Caco-2 (cell line): ENCODE data around the gene CDKN1A. TPM values are rescaled to one million over a fixed set of nuclear protein-coding genes. Genes with fewer than 3 reads are reported as not detected.
"Not testable (repeated sequence)": the region's sequence is repeated elsewhere in the genome, so short reads cannot be mapped to it uniquely, and the experiment has no call there.

Experiments used
- BruUV-seq: library from RNA; stranded (reverse); fragments of 400-500 nt; replicated peaks from 2 replicates; lab custom pipeline; 2021; lab: Mats Ljungman, UMichigan
- CTCF ChIA-PET: fragments of 300-600 bp; sonication (Branson Sonifier 250); formaldehyde crosslinking; loops from one replicate; lab custom pipeline; 2022; ENCODE audit warnings: antibody characterized with exemption; lab: Charles Lee
- POLR2A ChIA-PET: fragments of 300-600 bp; sonication (Branson Sonifier 250); formaldehyde crosslinking; loops from one replicate; lab custom pipeline; 2022; ENCODE audit warnings: antibody characterized with exemption; lab: Charles Lee
- DNase-seq, 2 experiments: peaks; one replicate each; pipeline versions ENCODE4 v3.0.0 to v3.0.0-alpha.2; 2020 to 2022
- H3K27me3 ChIP-seq: replicated peaks from 2 replicates; pipeline ENCODE4 v1.6.0; 2011; ENCODE audit warnings: low read length; ENCODE audit not compliant: control insufficient read depth, insufficient read depth
- H3K36me3 ChIP-seq: 2 replicates; pipeline ENCODE4 v1.5.1; 2011; ENCODE audit warnings: low read length; ENCODE audit not compliant: control insufficient read depth, insufficient read depth
- H3K4me1 ChIP-seq: fragments of 250-450 bp; sonication (Bioruptor Pico); 2 replicates; pipeline ENCODE4 v1.5.1; 2020; ENCODE audit warnings: mild to moderate bottlenecking
- H3K4me3 ChIP-seq: 2 replicates; pipeline ENCODE4 v1.5.1; 2011; ENCODE audit warnings: low read depth, mild to moderate bottlenecking, control low read depth, low read length
- H3K9me3 ChIP-seq: fragments of 250-450 bp; sonication (Bioruptor Pico); 2 replicates; pipeline ENCODE4 v1.5.1; 2020; ENCODE audit warnings: mild to moderate bottlenecking, moderate library complexity
- H3K27ac Mint-ChIP-seq: one replicate; pipeline ENCODE4 v1.8.0; 2022; ENCODE audit warnings: mixed read lengths; ENCODE audit not compliant: unreplicated experiment
- H3K27me3 Mint-ChIP-seq: one replicate; pipeline ENCODE4 v1.8.0; 2022; ENCODE audit warnings: mixed read lengths; ENCODE audit not compliant: insufficient read depth, unreplicated experiment
- H3K36me3 Mint-ChIP-seq: one replicate; pipeline ENCODE4 v1.8.0; 2022; ENCODE audit warnings: mild to moderate bottlenecking, mixed read lengths; ENCODE audit not compliant: insufficient read depth, unreplicated experiment
- H3K4me1 Mint-ChIP-seq: one replicate; pipeline ENCODE4 v1.8.0; 2022; ENCODE audit warnings: low read depth, mixed read lengths; ENCODE audit not compliant: unreplicated experiment
- H3K4me3 Mint-ChIP-seq: one replicate; pipeline ENCODE4 v1.8.0; 2022; ENCODE audit warnings: mild to moderate bottlenecking, moderate library complexity, mixed read lengths; ENCODE audit not compliant: unreplicated experiment
- H3K9me3 Mint-ChIP-seq: one replicate; pipeline ENCODE4 v1.8.0; 2022; ENCODE audit warnings: mixed read lengths; ENCODE audit not compliant: unreplicated experiment
- intact Hi-C: fragments of 100-400 bp; cut with micrococcal nuclease; formaldehyde crosslinking; loops from one replicate; pipeline ENCODE4 v1.10.0; 2022; ENCODE audit not compliant: unreplicated experiment
- total RNA-seq: library from RNA; stranded (reverse); gene quantifications from 2 replicates; pipeline ENCODE4 v1.2.3, GENCODE V29; 2022
- TF ChIP-seq, protein P1 (sequence below), 2 experiments: fragments of 200-600 bp in 1 of 2; IDR thresholded peaks; 1 replicate in 1 of 2; 2 replicates in 1 of 2; pipeline versions ENCODE4 v1.5.1 to v1.8.0; 2011 to 2022; ENCODE audit warnings: antibody characterized with exemption in 1 of 2, control low read depth in 1 of 2, inconsistent platforms in 1 of 2, low read depth in 1 of 2, low read length in 1 of 2, mild to moderate bottlenecking in 1 of 2, moderate library complexity in 1 of 2; ENCODE audit not compliant: insufficient read depth in 1 of 2, severe bottlenecking in 1 of 2, unreplicated experiment in 1 of 2

Gene CDKN1A
- total RNA-seq, 1 experiment from 2014 or later = 3.0 TPM

DNA sequence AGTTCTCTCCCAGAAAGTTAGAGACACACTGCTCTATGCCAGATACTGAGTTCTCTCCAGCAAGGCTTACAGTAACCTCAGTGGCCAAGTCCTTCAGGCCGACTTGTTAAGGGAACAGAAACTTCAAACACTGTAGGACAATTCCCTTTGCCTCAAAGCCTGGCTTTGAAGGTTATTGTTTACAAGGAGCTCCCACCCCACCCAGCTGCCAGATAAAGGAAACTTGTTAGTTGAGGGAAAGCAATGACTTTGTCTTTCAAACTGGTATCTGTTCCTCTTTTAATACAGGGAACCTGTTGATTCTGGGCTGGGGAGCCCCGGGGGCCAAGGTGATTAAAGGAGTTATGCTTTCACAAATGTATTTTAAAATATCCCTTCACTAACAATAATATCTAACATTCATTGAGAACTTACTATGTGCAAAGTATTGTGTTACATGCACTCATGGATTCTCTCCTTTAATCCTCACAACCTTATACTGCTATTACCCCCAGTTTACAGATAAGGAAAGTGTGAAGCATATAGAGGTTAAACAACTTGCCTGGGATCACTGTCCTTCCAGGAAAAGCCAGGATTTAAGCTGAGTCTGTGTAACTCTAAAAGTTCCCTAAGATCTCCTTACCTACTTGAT is 27.6 kb upstream of the CDKN1A start:
- Histone ChIP-seq H3K36me3 (no peaks in the 10 kb centered on the region), H3K27me3 (no peaks in the 10 kb centered on the region), H3K9me3 (no peaks in the 10 kb centered on the region), H3K4me3 (no peak overlapping the region), H3K4me1 (no peaks in the 10 kb centered on the region; the same call in none of the 2 replicates)
- peak in 1 of 2 experiments; percentile 30 for DNase-seq
- Mint-ChIP-seq H3K27me3 (peaks cover 4% of the 10 kb centered on the region), H3K36me3 (no peaks in the 10 kb centered on the region), H3K4me1 (peaks cover 6% of the 10 kb centered on the region), H3K4me3 (no peak overlapping the region), H3K9me3 (no peaks in the 10 kb centered on the region), H3K27ac (no peak overlapping the region)
- POLR2A ChIA-PET = interaction anchor here (0.6 to 1.1 kb wide), 2 partner anchors 18 to 28 kb away, joined by 3 to 5 read pairs; partner anchors contain the start of gene CDKN1A
- TF ChIP-seq, protein P1, sequence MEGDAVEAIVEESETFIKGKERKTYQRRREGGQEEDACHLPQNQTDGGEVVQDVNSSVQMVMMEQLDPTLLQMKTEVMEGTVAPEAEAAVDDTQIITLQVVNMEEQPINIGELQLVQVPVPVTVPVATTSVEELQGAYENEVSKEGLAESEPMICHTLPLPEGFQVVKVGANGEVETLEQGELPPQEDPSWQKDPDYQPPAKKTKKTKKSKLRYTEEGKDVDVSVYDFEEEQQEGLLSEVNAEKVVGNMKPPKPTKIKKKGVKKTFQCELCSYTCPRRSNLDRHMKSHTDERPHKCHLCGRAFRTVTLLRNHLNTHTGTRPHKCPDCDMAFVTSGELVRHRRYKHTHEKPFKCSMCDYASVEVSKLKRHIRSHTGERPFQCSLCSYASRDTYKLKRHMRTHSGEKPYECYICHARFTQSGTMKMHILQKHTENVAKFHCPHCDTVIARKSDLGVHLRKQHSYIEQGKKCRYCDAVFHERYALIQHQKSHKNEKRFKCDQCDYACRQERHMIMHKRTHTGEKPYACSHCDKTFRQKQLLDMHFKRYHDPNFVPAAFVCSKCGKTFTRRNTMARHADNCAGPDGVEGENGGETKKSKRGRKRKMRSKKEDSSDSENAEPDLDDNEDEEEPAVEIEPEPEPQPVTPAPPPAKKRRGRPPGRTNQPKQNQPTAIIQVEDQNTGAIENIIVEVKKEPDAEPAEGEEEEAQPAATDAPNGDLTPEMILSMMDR (IDR thresholded peaks at IDR 0.05; ENCODE audit: insufficient read depth in 1 of 2, low read depth in 1 of 2, low read length in 1 of 2, severe bottlenecking in 1 of 2, unreplicated experiment in 1 of 2) = no peak
- BruUV-seq = no TSS peak
- intact Hi-C loops = loop anchor here (2.0 kb wide), 1 partner anchor 28 kb away; the partner anchor contains the start of gene CDKN1A
- CTCF ChIA-PET = interaction anchor here (0.6 kb wide), 2 partner anchors 31 to 72 kb away, joined by 3 read pairs; no protein-coding TSS in a partner anchor

DNA sequence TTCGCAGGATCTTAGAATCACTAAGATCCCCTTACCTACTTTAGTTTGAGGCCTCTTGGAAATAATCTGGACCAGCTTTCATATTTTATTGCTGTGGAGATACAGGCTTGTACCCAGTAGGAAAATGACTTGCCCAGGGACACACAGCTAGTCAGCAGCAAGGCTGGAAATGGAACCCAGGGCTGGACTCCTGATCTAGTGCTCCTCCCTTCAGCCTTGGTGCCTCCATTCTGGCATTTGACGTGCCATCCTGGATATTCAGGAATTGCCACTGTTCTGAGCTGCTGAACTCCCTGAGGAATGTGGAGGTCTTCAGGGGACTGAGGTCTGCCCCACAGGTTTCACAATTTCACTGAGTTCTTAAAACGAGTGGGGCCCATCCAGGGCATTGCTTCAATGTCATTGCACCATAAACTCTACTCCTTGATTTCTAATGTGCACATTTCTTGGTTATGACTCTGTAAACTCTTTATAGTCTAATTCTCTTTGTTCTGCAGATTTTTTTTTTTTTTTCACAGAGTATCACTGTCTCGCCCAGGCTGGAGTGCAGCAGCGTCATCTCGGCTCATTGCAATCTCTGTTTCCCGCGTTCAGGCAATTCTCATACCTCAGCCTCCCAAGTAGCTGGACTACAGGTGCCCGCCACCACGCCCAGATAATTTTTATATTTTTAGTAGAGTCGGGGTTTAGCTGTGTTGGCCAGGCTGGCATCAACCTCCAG is 26.7 kb upstream of the CDKN1A start:
- Histone ChIP-seq H3K4me1 (no peaks in the 10 kb centered on the region; the same call in none of the 2 replicates), H3K9me3 (no peaks in the 10 kb centered on the region), H3K4me3 (no peak overlapping the region), H3K27me3 (no peaks in the 10 kb centered on the region), H3K36me3 (no peaks in the 10 kb centered on the region)
- Mint-ChIP-seq H3K4me1 (peaks cover 6% of the 10 kb centered on the region), H3K9me3 (no peaks in the 10 kb centered on the region), H3K27me3 (peaks cover 4% of the 10 kb centered on the region), H3K4me3 (no peak overlapping the region), H3K27ac (no peak overlapping the region), H3K36me3 (no peaks in the 10 kb centered on the region)
- CTCF ChIA-PET = interaction anchor here (0.6 kb wide), 1 partner anchor 32 kb away, joined by 3 read pairs; no protein-coding TSS in a partner anchor
- BruUV-seq = no TSS peak
- POLR2A ChIA-PET = interaction anchor here (0.6 to 1.1 kb wide), 2 partner anchors 19 to 27 kb away, joined by 3 to 5 read pairs; partner anchors contain the start of gene CDKN1A
- intact Hi-C loops = loop anchor here (2.0 kb wide), 1 partner anchor 27 kb away; the partner anchor contains the start of gene CDKN1A
- TF ChIP-seq, protein P1 (IDR thresholded peaks at IDR 0.05; ENCODE audit: insufficient read depth in 1 of 2, low read depth in 1 of 2, low read length in 1 of 2, severe bottlenecking in 1 of 2, unreplicated experiment in 1 of 2) = no peak
- DNase-seq = no peak

DNA sequence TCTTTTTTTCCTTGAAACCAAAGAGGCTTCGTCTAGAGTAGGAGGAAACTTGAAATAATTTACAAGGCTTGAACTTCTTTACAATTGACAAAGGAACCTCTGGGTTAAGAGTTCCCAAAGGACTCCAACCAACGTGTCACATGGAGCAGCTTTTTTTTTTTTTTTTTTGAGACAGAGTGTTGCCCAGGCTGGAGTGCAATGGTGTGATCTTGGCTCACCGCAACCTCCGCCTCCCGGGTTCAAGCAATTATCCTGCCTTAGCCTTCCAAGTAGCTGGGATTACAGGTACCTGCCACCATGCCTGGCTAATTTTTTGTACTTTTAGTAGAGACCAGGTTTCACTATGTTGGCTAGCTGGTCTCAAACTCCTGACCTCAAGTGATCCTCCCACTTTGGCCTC is 24.0 kb upstream of the CDKN1A start:
- intact Hi-C loops, H3K27ac Mint-ChIP-seq, H3K9me3 Mint-ChIP-seq, H3K27me3 Mint-ChIP-seq, H3K4me1 ChIP-seq, CTCF ChIA-PET, H3K36me3 Mint-ChIP-seq, H3K36me3 ChIP-seq, POLR2A ChIA-PET, H3K27me3 ChIP-seq, H3K9me3 ChIP-seq, DNase-seq, BruUV-seq, H3K4me3 ChIP-seq, H3K4me1 Mint-ChIP-seq, H3K4me3 Mint-ChIP-seq: not testable (repeated sequence)
